ENCODE measurements around the gene KDM4B. TPM values are rescaled to one million over a fixed set of nuclear protein-coding genes. Genes with fewer than 3 reads are reported as not detected.

KDM4B gene
- total and polyA plus RNA-seq, 2 donors (not counting 1 experiment from before 2014, with no cell fraction given), result 6.4 to 14.4 TPM

DNA sequence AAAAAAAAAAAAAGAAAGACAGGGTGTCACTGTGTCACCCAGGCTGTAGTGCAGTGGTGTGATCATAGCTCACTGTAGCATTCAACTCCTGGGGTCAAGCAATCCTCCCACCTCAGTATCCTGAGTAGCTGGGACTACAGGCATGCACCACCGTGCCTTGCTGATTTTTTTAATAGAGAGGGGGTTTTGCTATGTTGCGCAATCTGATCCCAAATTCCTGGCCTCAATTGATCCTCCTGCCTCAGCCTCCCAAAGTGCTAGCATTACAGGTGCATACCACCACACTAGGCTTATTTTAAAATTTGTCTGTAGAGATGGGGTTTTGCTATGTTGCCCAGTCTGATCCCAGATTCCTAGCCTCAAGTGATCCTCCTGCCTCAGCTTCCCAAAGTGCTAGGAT, 212.4 kb downstream of the KDM4B start:
- no peak overlapping the region for H3K4me3 ChIP-seq (replicated peaks in 1 of 4; ENCODE audit: control extremely low read depth in 1 of 4, insufficient read depth in 1 of 4, low read depth in 3 of 4, low read length in 4 of 4)
- H3K27ac ChIP-seq (ENCODE audit: insufficient read depth, low read length), result no peak overlapping the region
- TF ChIP-seq EZH2 (IDR thresholded peaks at IDR 0.05; ENCODE audit: low read length, missing control alignments), result no peak
- TF ChIP-seq, protein P1, sequence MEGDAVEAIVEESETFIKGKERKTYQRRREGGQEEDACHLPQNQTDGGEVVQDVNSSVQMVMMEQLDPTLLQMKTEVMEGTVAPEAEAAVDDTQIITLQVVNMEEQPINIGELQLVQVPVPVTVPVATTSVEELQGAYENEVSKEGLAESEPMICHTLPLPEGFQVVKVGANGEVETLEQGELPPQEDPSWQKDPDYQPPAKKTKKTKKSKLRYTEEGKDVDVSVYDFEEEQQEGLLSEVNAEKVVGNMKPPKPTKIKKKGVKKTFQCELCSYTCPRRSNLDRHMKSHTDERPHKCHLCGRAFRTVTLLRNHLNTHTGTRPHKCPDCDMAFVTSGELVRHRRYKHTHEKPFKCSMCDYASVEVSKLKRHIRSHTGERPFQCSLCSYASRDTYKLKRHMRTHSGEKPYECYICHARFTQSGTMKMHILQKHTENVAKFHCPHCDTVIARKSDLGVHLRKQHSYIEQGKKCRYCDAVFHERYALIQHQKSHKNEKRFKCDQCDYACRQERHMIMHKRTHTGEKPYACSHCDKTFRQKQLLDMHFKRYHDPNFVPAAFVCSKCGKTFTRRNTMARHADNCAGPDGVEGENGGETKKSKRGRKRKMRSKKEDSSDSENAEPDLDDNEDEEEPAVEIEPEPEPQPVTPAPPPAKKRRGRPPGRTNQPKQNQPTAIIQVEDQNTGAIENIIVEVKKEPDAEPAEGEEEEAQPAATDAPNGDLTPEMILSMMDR (conservative IDR thresholded peaks at IDR 0.05 in 1 of 2, IDR thresholded peaks at IDR 0.05 in 1 of 2; ENCODE audit: low read depth in 1 of 2, low read length in 2 of 2), result no peak
- no peak overlapping the region for H3K4me2 ChIP-seq (ENCODE audit: extremely low read depth, insufficient read depth, low read length)
- no peak overlapping the region for H2AFZ ChIP-seq (ENCODE audit: low read length)
- no peaks in the 10 kb centered on the region for H3K36me3 ChIP-seq (ENCODE audit: control insufficient read depth, insufficient read depth, low read length)
- H4K20me1 ChIP-seq (ENCODE audit: control insufficient read depth, extremely low read depth, insufficient read depth, low read length), result no peaks in the 10 kb centered on the region
- DNase-seq (ENCODE audit: low read depth in 2 of 2), result no peak
- no peaks in the 10 kb centered on the region for H3K27me3 ChIP-seq (ENCODE audit: control insufficient read depth, insufficient read depth, low read length)
- no peak overlapping the region for H3K9ac ChIP-seq (ENCODE audit: insufficient read depth, low read length)
- no peaks in the 10 kb centered on the region for H3K9me3 ChIP-seq (ENCODE audit: control insufficient read depth, insufficient read depth, low read depth, low read length)
- no peaks in the 10 kb centered on the region for H3K79me2 ChIP-seq (ENCODE audit: control insufficient read depth, insufficient read depth, low read length)
- H3K4me1 ChIP-seq (ENCODE audit: control insufficient read depth, extremely low read depth, insufficient read depth, low read length), result peaks cover 1% of the 10 kb centered on the region

DNA sequence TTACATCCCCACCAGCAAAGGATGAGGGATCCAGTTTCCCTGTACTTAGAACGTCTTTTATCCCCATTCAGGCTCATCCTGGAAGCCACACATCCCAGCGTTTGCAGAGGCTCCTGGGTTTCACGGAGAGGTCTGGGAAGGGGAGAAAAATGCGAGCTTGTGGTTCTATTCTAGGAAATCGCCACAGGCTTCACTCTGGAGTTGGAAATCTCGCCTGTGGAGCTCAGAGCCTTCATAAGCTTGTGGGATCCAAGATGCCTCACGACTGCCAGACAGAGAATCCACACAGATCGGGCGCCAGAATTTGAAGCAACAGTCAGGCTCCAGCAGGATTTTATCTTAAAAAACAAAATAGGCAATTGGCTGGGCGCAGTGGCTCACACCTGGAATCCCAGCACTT, 213.8 kb downstream of the KDM4B start:
- no peak overlapping the region for H3K4me3 ChIP-seq (replicated peaks in 1 of 4; ENCODE audit: control extremely low read depth in 1 of 4, insufficient read depth in 1 of 4, low read depth in 3 of 4, low read length in 4 of 4)
- H3K9ac ChIP-seq (ENCODE audit: insufficient read depth, low read length), result no peak overlapping the region
- no peaks in the 10 kb centered on the region for H4K20me1 ChIP-seq (ENCODE audit: control insufficient read depth, extremely low read depth, insufficient read depth, low read length)
- DNase-seq (ENCODE audit: low read depth in 2 of 2), result no peak
- no peaks in the 10 kb centered on the region for H3K9me3 ChIP-seq (ENCODE audit: control insufficient read depth, insufficient read depth, low read depth, low read length)
- no peaks in the 10 kb centered on the region for H3K27me3 ChIP-seq (ENCODE audit: control insufficient read depth, insufficient read depth, low read length)
- no peaks in the 10 kb centered on the region for H3K79me2 ChIP-seq (ENCODE audit: control insufficient read depth, insufficient read depth, low read length)
- peaks cover 3% of the 10 kb centered on the region for H3K4me1 ChIP-seq (ENCODE audit: control insufficient read depth, extremely low read depth, insufficient read depth, low read length)
- no peak overlapping the region for H2AFZ ChIP-seq (ENCODE audit: low read length)
- no peak overlapping the region for H3K27ac ChIP-seq (ENCODE audit: insufficient read depth, low read length)
- TF ChIP-seq EZH2 (IDR thresholded peaks at IDR 0.05; ENCODE audit: low read length, missing control alignments), result no peak
- TF ChIP-seq, protein P1 (conservative IDR thresholded peaks at IDR 0.05 in 1 of 2, IDR thresholded peaks at IDR 0.05 in 1 of 2; ENCODE audit: low read depth in 1 of 2, low read length in 2 of 2), result no peak
- no peaks in the 10 kb centered on the region for H3K36me3 ChIP-seq (ENCODE audit: control insufficient read depth, insufficient read depth, low read length)
- no peak overlapping the region for H3K4me2 ChIP-seq (ENCODE audit: extremely low read depth, insufficient read depth, low read length)

- no peaks in the 10 kb centered on the region for H4K20me1 ChIP-seq (ENCODE audit: control insufficient read depth, extremely low read depth, insufficient read depth, low read length)
- H3K36me3 ChIP-seq (ENCODE audit: control insufficient read depth, insufficient read depth, low read length), result no peaks in the 10 kb centered on the region
- H3K27ac ChIP-seq (ENCODE audit: insufficient read depth, low read length), result no peak overlapping the region
- no peaks in the 10 kb centered on the region for H3K79me2 ChIP-seq (ENCODE audit: control insufficient read depth, insufficient read depth, low read length)
- H3K9ac ChIP-seq (ENCODE audit: insufficient read depth, low read length), result no peak overlapping the region
- no peak overlapping the region for H2AFZ ChIP-seq (ENCODE audit: low read length)
- no peak for DNase-seq (ENCODE audit: low read depth in 2 of 2)
- H3K4me3 ChIP-seq (replicated peaks in 1 of 4; ENCODE audit: control extremely low read depth in 1 of 4, insufficient read depth in 1 of 4, low read depth in 3 of 4, low read length in 4 of 4), result no peak overlapping the region
- TF ChIP-seq, protein P1 (conservative IDR thresholded peaks at IDR 0.05 in 1 of 2, IDR thresholded peaks at IDR 0.05 in 1 of 2; ENCODE audit: low read depth in 1 of 2, low read length in 2 of 2), result no peak
- TF ChIP-seq EZH2 (IDR thresholded peaks at IDR 0.05; ENCODE audit: low read length, missing control alignments), result no peak
- peaks cover 3% of the 10 kb centered on the region for H3K4me1 ChIP-seq (ENCODE audit: control insufficient read depth, extremely low read depth, insufficient read depth, low read length)
- H3K9me3 ChIP-seq (ENCODE audit: control insufficient read depth, insufficient read depth, low read depth, low read length), result no peaks in the 10 kb centered on the region
- no peak overlapping the region for H3K4me2 ChIP-seq (ENCODE audit: extremely low read depth, insufficient read depth, low read length)
- no peaks in the 10 kb centered on the region for H3K27me3 ChIP-seq (ENCODE audit: control insufficient read depth, insufficient read depth, low read length)
Measured at GRCh38 chr19:5183616-5184015, 214.7 kb downstream of the KDM4B start.
